AG04450 (cell line): ENCODE measurements around the gene RANBP3. TPM values are rescaled to one million over a fixed set of nuclear protein-coding genes. Genes with fewer than 3 reads are reported as not detected.

Experiments
- CTCF ChIA-PET: fragments of 300-600, 350-600 bp; formaldehyde crosslinking; extraction: SDS; loops from one replicate; lab custom pipeline; 2022; ENCODE audit warnings: antibody characterized with exemption, inconsistent platforms; lab: Charles Lee
- POLR2A ChIA-PET: fragments of 350-600 bp; formaldehyde crosslinking; extraction: SDS; loops from one replicate; lab custom pipeline; 2021; ENCODE audit warnings: antibody characterized with exemption, inconsistent platforms; lab: Yijun Ruan, JAX
- DNase-seq: peaks from one replicate; pipeline ENCODE4 v3.0.0-alpha.2; 2011; ENCODE audit warnings: low read depth, low spot score
- H3K27ac ChIP-seq: one replicate; pipeline ENCODE4 v1.5.1; 2012; ENCODE audit warnings: low read depth, low read length, control low read depth
- H3K27me3 ChIP-seq: one replicate; pipeline ENCODE4 v1.6.0; 2012; ENCODE audit warnings: low read length; ENCODE audit not compliant: control insufficient read depth, insufficient read depth
- H3K4me3 ChIP-seq: 2 replicates; pipeline ENCODE4 v1.5.1; 2011; ENCODE audit warnings: mild to moderate bottlenecking, low read depth, low read length, control low read depth
- H3K9me3 ChIP-seq: 2 replicates; pipeline ENCODE4 v1.5.1; 2012; ENCODE audit warnings: low read length; ENCODE audit not compliant: control insufficient read depth, insufficient read depth
- CTCF ChIP-seq: IDR thresholded peaks from 2 replicates; pipeline ENCODE4 v1.5.1; 2011; ENCODE audit warnings: low read depth, low read length, control low read depth, inconsistent platforms
- polyA plus RNA-seq: library from polyadenylated mRNA; depleted of rRNA; stranded (reverse); fragments of >200 nt; gene quantifications from 2 replicates; pipeline ENCODE4 v1.2.3, GENCODE V29; 2011

RANBP3 gene
- polyA plus RNA-seq, 1 experiment, result 62.6 TPM

GRCh38 chr19:5935473-5936291 is 42.3 kb downstream of the RANBP3 start:
- peak overlapping the region; percentile 98 for H3K27ac ChIP-seq
- peak overlapping the region; percentile 35 for H3K4me3 ChIP-seq
- no peak for TF ChIP-seq CTCF
- ChIA-PET CTCF (interaction anchor here (0.8 to 4.3 kb wide), 4 partner anchors 32 to 132 kb away, joined by 3 to 26 read pairs (median 9); no protein-coding TSS in a partner anchor), POLR2A (interaction anchor here (0.8 to 3.0 kb wide), 12 partner anchors 13 to 336 kb away, joined by 3 to 22 read pairs (median 7); partner anchors contain the start of genes NDUFA11, RANBP3 and VMAC)
- no peaks in the 10 kb centered on the region for H3K27me3 ChIP-seq
- H3K9me3 ChIP-seq, result no peaks in the 10 kb centered on the region
- DNase-seq, result no peak

GRCh38 chr19:5934774-5935472 is 43.0 kb downstream of the RANBP3 start:
- peak overlapping the region; percentile 39 for H3K4me3 ChIP-seq
- H3K9me3 ChIP-seq, result no peaks in the 10 kb centered on the region
- TF ChIP-seq CTCF, result no peak
- DNase-seq, result peak; percentile 84
- H3K27ac ChIP-seq, result peak overlapping the region; percentile 98
- H3K27me3 ChIP-seq, result no peaks in the 10 kb centered on the region
- CTCF ChIA-PET, result interaction anchor here (1.2 to 4.3 kb wide), 3 partner anchors 33 to 131 kb away, joined by 3 to 26 read pairs (median 15); no protein-coding TSS in a partner anchor
- POLR2A ChIA-PET, result interaction anchor here (0.8 to 3.0 kb wide), 12 partner anchors 13 to 337 kb away, joined by 3 to 22 read pairs (median 7); partner anchors contain the start of genes NDUFA11, RANBP3 and VMAC

GRCh38 chr19:5934069-5934401 is 43.9 kb downstream of the RANBP3 start:
- no peak for TF ChIP-seq CTCF
- Histone ChIP-seq H3K27me3 (no peaks in the 10 kb centered on the region), H3K9me3 (no peaks in the 10 kb centered on the region), H3K27ac (peak overlapping the region; percentile 98), H3K4me3 (no peak overlapping the region)
- no peak for DNase-seq
- ChIA-PET POLR2A (interaction anchor here (2.2 to 3.0 kb wide), 2 partner anchors 28 to 32 kb away, joined by 18 to 22 read pairs; no protein-coding TSS in a partner anchor), CTCF (interaction anchor here (0.5 to 4.3 kb wide), 2 partner anchors 34 to 131 kb away, joined by 3 to 26 read pairs; no protein-coding TSS in a partner anchor)

- CTCF ChIA-PET, result interaction anchor here (0.5 to 4.3 kb wide), 2 partner anchors 34 to 131 kb away, joined by 3 to 26 read pairs; no protein-coding TSS in a partner anchor
Observed at GRCh38 chr19:5933391-5934068, 44.4 kb downstream of the RANBP3 start.

More at GRCh38 chr19:5933391-5934068, 44.4 kb downstream of the RANBP3 start:
- H3K4me3 ChIP-seq, result no peak overlapping the region
- POLR2A ChIA-PET, result interaction anchor here (3.0 kb wide), 1 partner anchor 33 kb away, joined by 22 read pairs; no protein-coding TSS in a partner anchor
- no peaks in the 10 kb centered on the region for H3K9me3 ChIP-seq
- peak overlapping the region; percentile 98 for H3K27ac ChIP-seq
- no peaks in the 10 kb centered on the region for H3K27me3 ChIP-seq
- DNase-seq, result no peak
- TF ChIP-seq CTCF, result no peak
